Pancreas (tissue), 10 donors: ENCODE results near the gene KTI12. TPM values are rescaled to one million over a fixed set of nuclear protein-coding genes. Genes with fewer than 3 reads are reported as not detected.

ENCODE experiments used
- ATAC-seq, 4 donors: fragments of 200-7000 bp; cut with Tn5 transposase; one replicate each; pipeline versions ENCODE4 v1.8.0 to v1.9.1; 2020; ENCODE audit warnings: mild to moderate bottlenecking in 4 of 4, moderate library complexity in 4 of 4
- DNase-seq, 6 donors: peaks; one replicate each; pipeline ENCODE4 v3.0.0-alpha.2; 2020
- FAIRE-seq: peaks from 2 replicates; lab custom pipeline; 2012; peaks lifted over from hg19 to GRCh38; lab: Jason Lieb, UNC
- H3K27ac ChIP-seq, 4 donors: fragments of 200-600 bp; sonication (generic); 1 replicate in 3 of 4; 2 replicates in 1 of 4; pipeline versions ENCODE4 v1.5.0 to v1.8.0; 2020
- H3K27me3 ChIP-seq, 4 donors: fragments of 200-600 bp; one replicate each; pipeline ENCODE4 v1.8.0; 2021
- H3K36me3 ChIP-seq, 3 donors: fragments of 200-600 bp; sonication (generic) in 1 of 3; one replicate each; pipeline versions ENCODE4 v1.5.0 to v1.8.0; 2020 to 2021
- H3K4me1 ChIP-seq, 3 donors: fragments of 200-600 bp; one replicate each; pipeline ENCODE4 v1.8.0; 2021
- H3K4me3 ChIP-seq, 4 donors: fragments of 200-600 bp; sonication (generic) in 2 of 4; one replicate each; pipeline versions ENCODE4 v1.5.0 to v1.8.0; 2020 to 2021
- H3K9me3 ChIP-seq, 4 donors: fragments of 200-600 bp; one replicate each; pipeline ENCODE4 v1.8.0; 2021
- CTCF ChIP-seq, 4 donors: fragments of 200-600 bp; sonication (generic) in 3 of 4; IDR thresholded peaks; one replicate each; pipeline versions ENCODE4 v1.5.0 to v1.8.0; 2021; ENCODE audit warnings: antibody characterized with exemption in 4 of 4
- WGBS, 2 donors: extraction: QIAGEN DNeasy Blood & Tissue Kit; methylation state at CpG; one replicate each; pipeline ENCODE4 v1.1.7; 2013; 5-methylcytosine and 5-hydroxymethylcytosine counted together
- intact Hi-C, 3 donors: fragments of 100-400 bp; cut with DNase I; formaldehyde crosslinking; loops; one replicate each; pipeline versions ENCODE4 v1.11.1 to v1.14.2; 2022
- polyA plus RNA-seq, 2 donors: library from polyadenylated mRNA; stranded (reverse); fragments of 200-250 nt; gene quantifications; one replicate each; pipeline ENCODE4 v1.2.3, GENCODE V29; 2013
- total RNA-seq, 6 donors: library from RNA; stranded (reverse); fragmentation: NEBNext Ultra II Directional in 4 of 6; extraction: Animal tissue kit (Norgen Biotek cat#: 25700) in 4 of 6; gene quantifications; one replicate each; pipeline versions ENCODE4 v1.2.1 to v1.2.4, GENCODE V29; 2021 to 2023
- donor health status: healthy with polysubstance abuse.
- donor health status: DM: no; HTN: no; CAD: no; lungs with moderate emphysema.
- donor health status: DM: no; HTN: no; CAD: no.
- donor health status: control.
- donor health status: control.
- donor health status: Bipolar disorder and iron deficiency.
- donor health status: DM: yes; HTN: yes; CAD: no.
- donor health status: DM: no; HTN: no; CAD: no.
- donor health status: DM: no; HTN: no; CAD: no.
- donor health status: DM: yes; HTN: yes; CAD: no.

The KTI12 gene
- total and polyA plus RNA-seq, 8 donors: 2.3 to 7.1 (median 3.4) TPM

GRCh38 chr1:52063192-52063591 lies 29.6 kb upstream of the KTI12 start:
- Histone ChIP-seq H3K27me3 (no peaks in the 10 kb centered on the region), H3K27ac (no peak overlapping the region), H3K36me3 (peaks cover 0 to 19% (median 11%) of the 10 kb centered on the region in 3 donors), H3K4me3 (no peak overlapping the region), H3K4me1 (peaks cover 11 to 18% (median 16%) of the 10 kb centered on the region in 3 donors), H3K9me3 (no peaks in the 10 kb centered on the region)
- ATAC-seq: no peak
- DNase-seq: no peak
- no peak for FAIRE-seq
- intact Hi-C loops: no loop called here
- TF ChIP-seq CTCF (IDR thresholded peaks at IDR 0.05): no peak
- 85 to 88% methylated on average over 2 of the region's 2 CpGs for WGBS, 2 donors

GRCh38 chr1:52060822-52061221 lies 27.2 kb upstream of the KTI12 start:
- 93 to 95% methylated on average over 4 of the region's 4 CpGs for WGBS, 2 donors
- Histone ChIP-seq H3K9me3 (no peaks in the 10 kb centered on the region), H3K36me3 (peaks cover 0 to 12% (median 0%) of the 10 kb centered on the region in 3 donors), H3K4me1 (peaks cover 16 to 31% (median 22%) of the 10 kb centered on the region in 3 donors), H3K27me3 (no peaks in the 10 kb centered on the region), H3K4me3 (no peak overlapping the region), H3K27ac (no peak overlapping the region)
- intact Hi-C loops: no loop called here
- ATAC-seq: no peak
- no peak for FAIRE-seq
- no peak for DNase-seq
- TF ChIP-seq CTCF (IDR thresholded peaks at IDR 0.05): no peak

- H3K9me3 ChIP-seq: no peaks in the 10 kb centered on the region
- H3K4me3 ChIP-seq: no peak overlapping the region
- peaks cover 16 to 31% (median 22%) of the 10 kb centered on the region in 3 donors for H3K4me1 ChIP-seq
- no peak for FAIRE-seq
- intact Hi-C loops: no loop called here
- H3K36me3 ChIP-seq: peaks cover 0 to 4% (median 0%) of the 10 kb centered on the region in 3 donors
- H3K27me3 ChIP-seq: no peaks in the 10 kb centered on the region
- TF ChIP-seq CTCF (IDR thresholded peaks at IDR 0.05): no peak
- no peak for DNase-seq
- no peak for ATAC-seq
- WGBS, 2 donors: 72 to 89% methylated on average over 1 of the region's 1 CpG
- H3K27ac ChIP-seq: no peak overlapping the region
Observed at GRCh38 chr1:52059888-52060287, 26.3 kb upstream of the KTI12 start.

- no peaks in the 10 kb centered on the region for H3K36me3 ChIP-seq
- ATAC-seq (no peak), DNase-seq (no peak), FAIRE-seq (no peak)
- H3K9me3 ChIP-seq: no peaks in the 10 kb centered on the region
- intact Hi-C loops: no loop called here
- H3K27ac ChIP-seq: no peak overlapping the region
- no peak for TF ChIP-seq CTCF (IDR thresholded peaks at IDR 0.05)
- H3K27me3 ChIP-seq: no peaks in the 10 kb centered on the region
- H3K4me1 ChIP-seq: peaks cover 14 to 31% (median 22%) of the 10 kb centered on the region in 3 donors
- H3K4me3 ChIP-seq: no peak overlapping the region
Observed at GRCh38 chr1:52059321-52059720, 25.7 kb upstream of the KTI12 start.

- FAIRE-seq (no peak), ATAC-seq (no peak), DNase-seq (no peak)
- no peak for TF ChIP-seq CTCF (IDR thresholded peaks at IDR 0.05)
- WGBS, 2 donors: 88 to 97% methylated on average over 1 of the region's 1 CpG
- peak overlapping the region in 1 of 4 donors; percentile 95 for H3K4me3 ChIP-seq
- no peaks in the 10 kb centered on the region for H3K9me3 ChIP-seq
- intact Hi-C loops: no loop called here
- peaks cover 14 to 40% (median 28%) of the 10 kb centered on the region in 3 donors for H3K4me1 ChIP-seq
- H3K36me3 ChIP-seq: no peaks in the 10 kb centered on the region
- no peaks in the 10 kb centered on the region for H3K27me3 ChIP-seq
- H3K27ac ChIP-seq: no peak overlapping the region
Observed at GRCh38 chr1:52057876-52058415, 24.3 kb upstream of the KTI12 start.
